ENCODE results near the gene MARCHF11.

DNA sequence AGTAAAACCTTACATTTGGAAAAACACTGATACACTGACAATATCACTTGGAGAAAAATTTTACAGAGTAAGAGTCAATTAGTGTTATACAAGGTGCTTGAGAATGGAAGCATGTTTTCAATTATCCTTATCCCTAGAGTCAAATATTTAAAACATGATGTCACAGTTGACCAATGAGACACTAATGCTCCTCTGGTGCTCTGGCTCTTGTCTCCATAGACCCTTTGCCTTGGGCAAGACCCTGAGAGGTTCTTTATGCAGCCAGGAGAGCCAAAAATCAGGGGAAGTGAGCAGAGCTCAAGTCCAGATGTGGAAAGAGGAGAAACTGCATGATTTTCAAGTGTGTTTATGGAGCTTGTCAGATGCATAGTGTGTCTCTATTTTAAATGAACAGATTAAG lies 153.9 kb downstream of the MARCHF11 start:
- no peak for TF ChIP-seq POLR2A (IDR thresholded peaks at IDR 0.05; ENCODE audit: low read depth, low read length)
- TF ChIP-seq POLR2AphosphoS5 (IDR thresholded peaks at IDR 0.05; ENCODE audit: low read depth, low read length), result no peak
- no peak for TF ChIP-seq TAF1 (IDR thresholded peaks at IDR 0.05; ENCODE audit: borderline replicate concordance, low read depth, low read length)
